Endothelial cell (in vitro differentiated cells): Measurements from ENCODE around the gene FAM204A. TPM values are rescaled to one million over a fixed set of nuclear protein-coding genes. Genes with fewer than 3 reads are reported as not detected.

Experiments
- DNase-seq: peaks from one replicate; pipeline ENCODE4 v3.0.0; 2021; ENCODE audit warnings: low spot score
- H3K27ac Mint-ChIP-seq: one replicate; pipeline ENCODE4 v1.8.0; 2021; ENCODE audit warnings: mixed read lengths, inconsistent platforms; ENCODE audit not compliant: unreplicated experiment
- H3K27me3 Mint-ChIP-seq: one replicate; pipeline ENCODE4 v1.8.0; 2021; ENCODE audit warnings: mild to moderate bottlenecking, moderate library complexity, mixed read lengths, inconsistent platforms; ENCODE audit not compliant: unreplicated experiment
- H3K36me3 Mint-ChIP-seq: one replicate; pipeline ENCODE4 v1.8.0; 2021; ENCODE audit warnings: mild to moderate bottlenecking, low read depth, mixed read lengths, inconsistent platforms; ENCODE audit not compliant: unreplicated experiment
- H3K4me1 Mint-ChIP-seq: one replicate; pipeline ENCODE4 v1.8.0; 2021; ENCODE audit warnings: mild to moderate bottlenecking, mixed read lengths, inconsistent platforms; ENCODE audit not compliant: unreplicated experiment
- H3K4me3 Mint-ChIP-seq: one replicate; pipeline ENCODE4 v1.8.0; 2021; ENCODE audit warnings: mild to moderate bottlenecking, mixed read lengths, inconsistent platforms; ENCODE audit not compliant: unreplicated experiment
- H3K9me3 Mint-ChIP-seq: one replicate; pipeline ENCODE4 v1.8.0; 2021; ENCODE audit warnings: mixed read lengths, inconsistent platforms; ENCODE audit not compliant: unreplicated experiment
- total RNA-seq: library from RNA; stranded (reverse); fragmentation: NEBNext Ultra II Directional; extraction: Animal tissue kit (Norgen Biotek cat#: 25700); gene quantifications from one replicate; pipeline ENCODE4 v1.2.1, GENCODE V29; 2021; ENCODE audit not compliant: unreplicated experiment
- TF ChIP-seq, protein P1 (sequence below): fragments of 200-600 bp; sonication (generic); IDR thresholded peaks from one replicate; pipeline ENCODE4 v1.5.0; 2021; ENCODE audit warnings: antibody characterized with exemption; ENCODE audit not compliant: unreplicated experiment

FAM204A gene
- total RNA-seq, 1 donor from 2014 or later = 77.4 TPM

DNA sequence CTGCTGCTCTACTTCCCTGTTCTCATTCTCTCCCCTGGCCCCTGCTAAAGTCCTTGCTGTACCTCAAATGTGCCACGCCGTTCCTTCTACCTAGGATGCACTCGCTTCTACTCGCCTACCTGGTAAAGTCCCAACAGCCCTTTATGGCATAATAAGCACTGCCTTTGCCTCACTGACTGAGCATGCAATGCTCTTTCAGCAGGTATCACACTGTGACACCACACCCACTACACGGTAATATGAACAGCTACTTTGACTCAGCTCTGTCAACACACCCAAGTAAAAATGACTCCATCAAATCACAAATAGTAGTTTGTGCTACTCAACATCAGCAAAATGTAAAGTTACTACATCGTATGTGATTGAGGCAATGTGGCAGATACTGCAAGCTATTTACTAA lies 37.6 kb downstream of the FAM204A start:
- H3K4me1 Mint-ChIP-seq = no peaks in the 10 kb centered on the region
- no peaks in the 10 kb centered on the region for H3K9me3 Mint-ChIP-seq
- H3K4me3 Mint-ChIP-seq = no peak overlapping the region
- no peak for DNase-seq
- H3K27ac Mint-ChIP-seq = no peak overlapping the region
- TF ChIP-seq, protein P1, sequence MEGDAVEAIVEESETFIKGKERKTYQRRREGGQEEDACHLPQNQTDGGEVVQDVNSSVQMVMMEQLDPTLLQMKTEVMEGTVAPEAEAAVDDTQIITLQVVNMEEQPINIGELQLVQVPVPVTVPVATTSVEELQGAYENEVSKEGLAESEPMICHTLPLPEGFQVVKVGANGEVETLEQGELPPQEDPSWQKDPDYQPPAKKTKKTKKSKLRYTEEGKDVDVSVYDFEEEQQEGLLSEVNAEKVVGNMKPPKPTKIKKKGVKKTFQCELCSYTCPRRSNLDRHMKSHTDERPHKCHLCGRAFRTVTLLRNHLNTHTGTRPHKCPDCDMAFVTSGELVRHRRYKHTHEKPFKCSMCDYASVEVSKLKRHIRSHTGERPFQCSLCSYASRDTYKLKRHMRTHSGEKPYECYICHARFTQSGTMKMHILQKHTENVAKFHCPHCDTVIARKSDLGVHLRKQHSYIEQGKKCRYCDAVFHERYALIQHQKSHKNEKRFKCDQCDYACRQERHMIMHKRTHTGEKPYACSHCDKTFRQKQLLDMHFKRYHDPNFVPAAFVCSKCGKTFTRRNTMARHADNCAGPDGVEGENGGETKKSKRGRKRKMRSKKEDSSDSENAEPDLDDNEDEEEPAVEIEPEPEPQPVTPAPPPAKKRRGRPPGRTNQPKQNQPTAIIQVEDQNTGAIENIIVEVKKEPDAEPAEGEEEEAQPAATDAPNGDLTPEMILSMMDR = no peak
- H3K27me3 Mint-ChIP-seq = peaks cover 2% of the 10 kb centered on the region
- H3K36me3 Mint-ChIP-seq = peaks cover 19% of the 10 kb centered on the region

DNA sequence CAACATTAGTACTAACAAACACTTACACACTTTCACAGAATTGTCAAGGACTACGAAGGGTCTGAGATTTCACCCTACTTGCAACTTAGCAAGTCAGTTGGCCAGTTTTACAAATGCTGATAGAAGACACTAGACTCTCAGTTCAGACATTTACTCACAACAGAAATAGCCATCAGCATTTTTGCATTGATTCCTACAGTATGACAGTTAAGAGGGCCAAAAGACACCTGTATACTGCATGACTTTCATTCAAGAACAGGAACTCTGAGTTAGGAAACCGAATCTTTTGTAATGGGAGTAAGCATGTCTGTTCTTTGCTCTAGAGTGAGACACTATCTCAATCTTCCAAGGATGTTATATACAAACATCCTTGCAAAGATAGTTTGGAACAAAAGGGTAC lies 40.9 kb downstream of the FAM204A start:
- no peaks in the 10 kb centered on the region for H3K9me3 Mint-ChIP-seq

DNA sequence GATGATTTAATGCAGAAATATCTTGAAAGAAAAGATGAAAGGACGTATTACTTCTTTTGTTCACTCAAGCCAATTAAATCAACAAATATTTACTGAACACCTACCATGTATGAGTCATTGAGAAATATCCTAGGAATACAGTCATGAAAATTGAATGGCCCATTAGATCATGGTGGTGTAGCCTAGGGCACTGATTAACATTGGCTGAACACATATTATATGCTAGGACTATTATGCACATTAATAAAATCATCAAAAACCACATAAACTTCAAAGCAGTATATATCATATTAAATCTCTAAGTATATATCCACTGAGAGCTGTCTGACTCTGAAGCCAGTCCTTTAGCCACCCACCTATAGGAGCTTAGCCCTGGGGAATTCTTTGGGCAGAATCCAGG lies 41.8 kb downstream of the FAM204A start:
- no peak for DNase-seq
- TF ChIP-seq, protein P1 = no peak
- no peak overlapping the region for H3K4me3 Mint-ChIP-seq
- H3K4me1 Mint-ChIP-seq = peaks cover 8% of the 10 kb centered on the region
- H3K36me3 Mint-ChIP-seq = peaks cover 15% of the 10 kb centered on the region
- no peak overlapping the region for H3K27ac Mint-ChIP-seq
- peaks cover 2% of the 10 kb centered on the region for H3K27me3 Mint-ChIP-seq
- H3K9me3 Mint-ChIP-seq = no peaks in the 10 kb centered on the region

More for the DNA sequence above, 40.9 kb downstream of the FAM204A start:
- H3K27me3 Mint-ChIP-seq = peaks cover 2% of the 10 kb centered on the region
- no peak for DNase-seq
- peaks cover 19% of the 10 kb centered on the region for H3K36me3 Mint-ChIP-seq
- H3K4me1 Mint-ChIP-seq = peaks cover 8% of the 10 kb centered on the region
- H3K27ac Mint-ChIP-seq = no peak overlapping the region
- TF ChIP-seq, protein P1 = no peak
- no peak overlapping the region for H3K4me3 Mint-ChIP-seq

DNA sequence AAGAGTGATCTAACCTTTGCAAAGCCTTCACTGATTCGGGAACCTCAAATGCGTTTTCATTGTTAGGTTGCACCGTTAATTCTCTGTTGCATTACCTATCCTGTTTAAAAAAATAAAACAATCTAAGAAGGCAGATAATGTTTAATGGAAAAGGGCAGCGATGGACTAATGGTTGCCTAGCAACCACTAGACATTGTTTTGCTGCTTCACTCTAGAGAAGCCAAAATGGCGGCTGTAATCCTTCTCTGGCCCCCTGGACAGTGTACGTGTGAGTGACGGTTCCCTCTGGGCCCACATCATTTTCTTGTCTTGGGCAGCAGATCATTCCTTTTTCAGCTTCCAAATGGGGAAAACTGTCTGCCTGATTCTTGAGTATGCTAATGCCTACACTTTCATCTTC lies 43.3 kb downstream of the FAM204A start:
- no peak overlapping the region for H3K4me3 Mint-ChIP-seq
- no peak overlapping the region for H3K27ac Mint-ChIP-seq
- peaks cover 8% of the 10 kb centered on the region for H3K4me1 Mint-ChIP-seq
- peaks cover 5% of the 10 kb centered on the region for H3K36me3 Mint-ChIP-seq
- TF ChIP-seq, protein P1 = no peak
- no peaks in the 10 kb centered on the region for H3K9me3 Mint-ChIP-seq
- DNase-seq = no peak
- no peaks in the 10 kb centered on the region for H3K27me3 Mint-ChIP-seq

DNA sequence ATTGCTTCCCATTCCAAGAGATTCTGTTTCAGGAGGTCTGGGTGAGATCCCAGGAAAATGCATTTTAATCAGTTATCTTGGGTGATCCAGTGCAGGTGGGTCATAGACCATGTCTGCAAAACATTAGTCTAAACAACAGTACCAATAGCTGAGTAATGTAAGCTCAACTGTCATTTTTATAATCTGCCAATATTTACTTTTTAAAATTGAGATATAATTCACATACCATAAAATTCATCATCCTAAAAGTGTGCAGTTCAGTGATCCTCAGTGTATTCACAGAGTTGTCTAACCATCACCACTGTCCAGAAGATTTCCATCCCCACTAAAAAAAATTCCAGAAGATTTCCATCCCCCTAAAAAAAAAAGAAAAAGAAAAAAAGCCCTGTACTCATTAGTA lies 51.0 kb downstream of the FAM204A start:
- H3K36me3 Mint-ChIP-seq = no peaks in the 10 kb centered on the region
- no peak overlapping the region for H3K27ac Mint-ChIP-seq
- no peak overlapping the region for H3K4me3 Mint-ChIP-seq
- peaks cover 9% of the 10 kb centered on the region for H3K4me1 Mint-ChIP-seq
- no peaks in the 10 kb centered on the region for H3K27me3 Mint-ChIP-seq
- TF ChIP-seq, protein P1 = no peak
- no peak for DNase-seq
- H3K9me3 Mint-ChIP-seq = peaks cover 8% of the 10 kb centered on the region
